WTC11 (cell line): ENCODE measurements around the gene SPTB. TPM values are rescaled to one million over a fixed set of nuclear protein-coding genes. Genes with fewer than 3 reads are reported as not detected.

ENCODE experiments used
- ATAC-seq: fragments of 200-7000 bp; cut with Tn5 transposase; 2 replicates; pipeline ENCODE4 v1.10.0; 2021; ENCODE audit warnings: mild to moderate bottlenecking, moderate library complexity
- CTCF ChIA-PET: fragments of 300-600 bp; sonication (Branson Sonifier 250); formaldehyde crosslinking; loops from one replicate; lab custom pipeline; 2021; ENCODE audit warnings: antibody characterized with exemption; lab: Charles Lee
- POLR2A ChIA-PET: fragments of 350-600 bp; sonication (Branson Sonifier 250); formaldehyde crosslinking; loops from one replicate; lab custom pipeline; 2021; ENCODE audit warnings: antibody characterized with exemption; lab: Charles Lee
- DNase-seq: peaks from one replicate; pipeline ENCODE4 v3.0.0; 2021; ENCODE audit warnings: low spot score
- H3K27ac Mint-ChIP-seq: 2 replicates; pipeline ENCODE4 v1.8.0; 2021; ENCODE audit warnings: mixed read lengths
- H3K27me3 Mint-ChIP-seq: 2 replicates; pipeline ENCODE4 v1.8.0; 2021; ENCODE audit warnings: low read depth, mild to moderate bottlenecking, moderate library complexity, mixed read lengths
- H3K36me3 Mint-ChIP-seq: 2 replicates; pipeline ENCODE4 v1.8.0; 2021; ENCODE audit warnings: mixed read lengths
- H3K4me1 Mint-ChIP-seq: 2 replicates; pipeline ENCODE4 v1.8.0; 2022; ENCODE audit warnings: mixed read lengths
- H3K4me3 Mint-ChIP-seq: 2 replicates; pipeline ENCODE4 v1.8.0; 2021; ENCODE audit warnings: mild to moderate bottlenecking, moderate library complexity, mixed read lengths
- H3K9me3 Mint-ChIP-seq: 2 replicates; pipeline ENCODE4 v1.8.0; 2021; ENCODE audit warnings: mixed read lengths
- CBFB ChIP-seq: sonication (generic); formaldehyde crosslinking; IDR thresholded peaks from 2 replicates; pipeline ENCODE4 v1.8.1; 2022; ENCODE audit warnings: mild to moderate bottlenecking, low read depth, missing genetic modification reagents
- CREM ChIP-seq: sonication (generic); formaldehyde crosslinking; IDR thresholded peaks from 2 replicates; pipeline ENCODE4 v1.8.1; 2022; ENCODE audit warnings: mild to moderate bottlenecking, missing genetic modification reagents, moderate library complexity
- ETV6 ChIP-seq: sonication (generic); formaldehyde crosslinking; IDR thresholded peaks from 2 replicates; pipeline ENCODE4 v1.8.1; 2022; ENCODE audit warnings: mild to moderate bottlenecking, missing genetic modification reagents
- FOXJ3 ChIP-seq: sonication (generic); formaldehyde crosslinking; IDR thresholded peaks from 2 replicates; pipeline ENCODE4 v1.9.0; 2021; ENCODE audit warnings: missing genetic modification reagents, mild to moderate bottlenecking, borderline replicate concordance
- GTF2I ChIP-seq: fragments of 250-450 bp; sonication (Bioruptor Pico); conservative IDR thresholded peaks from 2 replicates; pipeline ENCODE4 v1.4.0; 2021; ENCODE audit warnings: mild to moderate bottlenecking
- HMGA2 ChIP-seq: fragments of 250-450 bp; sonication (Bioruptor Pico); IDR thresholded peaks from 2 replicates; pipeline ENCODE4 v1.4.0; 2021; ENCODE audit warnings: mild to moderate bottlenecking, moderate library complexity
- NFE2L1 ChIP-seq: sonication (generic); formaldehyde crosslinking; IDR thresholded peaks from 2 replicates; pipeline ENCODE4 v1.8.1; 2023; ENCODE audit warnings: missing genetic modification reagents
- NR3C1 ChIP-seq: sonication (generic); formaldehyde crosslinking; conservative IDR thresholded peaks from 2 replicates; pipeline ENCODE4 v1.8.1; 2023; ENCODE audit warnings: low read depth, mild to moderate bottlenecking, missing genetic modification reagents
- PRRX2 ChIP-seq: fragments of 250-450 bp; sonication (Bioruptor Pico); IDR thresholded peaks from 2 replicates; pipeline ENCODE4 v1.8.0; 2021; ENCODE audit warnings: mild to moderate bottlenecking
- RELA ChIP-seq: sonication (generic); formaldehyde crosslinking; IDR thresholded peaks from 2 replicates; pipeline ENCODE4 v1.8.1; 2022; ENCODE audit warnings: missing genetic modification reagents, mild to moderate bottlenecking, borderline replicate concordance
- TEAD1 ChIP-seq: sonication (generic); formaldehyde crosslinking; IDR thresholded peaks from 2 replicates; pipeline ENCODE4 v1.8.0; 2022; ENCODE audit warnings: mild to moderate bottlenecking, missing genetic modification reagents
- ZNF121 ChIP-seq: sonication (generic); formaldehyde crosslinking; IDR thresholded peaks from 2 replicates; pipeline ENCODE4 v1.8.0; 2023; ENCODE audit warnings: missing genetic modification reagents
- total RNA-seq: library from RNA; stranded (reverse); gene quantifications from 3 replicates; pipeline ENCODE4 v1.2.3, GENCODE V29; 2021
- TF ChIP-seq, protein P1 (sequence below): sonication (generic); formaldehyde crosslinking; IDR thresholded peaks from 2 replicates; pipeline ENCODE4 v1.8.1; 2022; ENCODE audit warnings: low read depth, mild to moderate bottlenecking, moderate library complexity, missing genetic modification reagents, borderline replicate concordance
- TF ChIP-seq, protein P2 (sequence below): sonication (generic); formaldehyde crosslinking; IDR thresholded peaks from 2 replicates; pipeline ENCODE4 v1.8.1; 2023; ENCODE audit warnings: mild to moderate bottlenecking, missing genetic modification reagents
- TF ChIP-seq, protein P3 (sequence below): sonication (generic); formaldehyde crosslinking; IDR thresholded peaks from 2 replicates; pipeline ENCODE4 v1.8.0; 2022; ENCODE audit warnings: mild to moderate bottlenecking, missing genetic modification reagents
- TF ChIP-seq, protein P4 (sequence below): fragments of 250-450 bp; sonication (Bioruptor Pico); conservative IDR thresholded peaks from 2 replicates; pipeline ENCODE4 v1.9.0; 2021; ENCODE audit warnings: mild to moderate bottlenecking
- TF ChIP-seq, protein P5 (sequence below): sonication (generic); formaldehyde crosslinking; conservative IDR thresholded peaks from 2 replicates; pipeline ENCODE4 v1.8.1; 2022; ENCODE audit warnings: mild to moderate bottlenecking, missing genetic modification reagents

The SPTB gene
- total RNA-seq, 1 experiment from 2014 or later: 3.2 TPM

DNA sequence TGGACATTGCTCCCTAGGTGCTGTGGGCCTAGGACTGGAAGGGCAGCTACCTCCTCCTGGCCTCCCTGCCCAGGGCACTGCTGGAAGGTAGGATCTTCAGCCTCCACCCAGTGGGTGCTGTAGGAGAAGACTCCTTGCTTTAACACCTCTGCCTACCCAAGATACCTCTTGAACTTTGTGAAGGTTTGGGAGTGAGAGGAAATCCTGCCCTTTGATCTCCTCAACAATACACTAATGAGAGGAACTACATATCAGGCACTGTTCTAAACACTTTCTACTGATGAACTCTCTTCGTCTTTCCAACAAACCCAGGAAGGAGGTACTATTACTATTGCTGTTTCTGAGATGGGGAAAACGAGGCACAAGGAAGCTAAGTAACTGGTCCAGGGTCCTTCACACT is 108.5 kb downstream of the SPTB start:
- no peak overlapping the region for H3K27ac Mint-ChIP-seq
- POLR2A ChIA-PET: no interaction called here

DNA sequence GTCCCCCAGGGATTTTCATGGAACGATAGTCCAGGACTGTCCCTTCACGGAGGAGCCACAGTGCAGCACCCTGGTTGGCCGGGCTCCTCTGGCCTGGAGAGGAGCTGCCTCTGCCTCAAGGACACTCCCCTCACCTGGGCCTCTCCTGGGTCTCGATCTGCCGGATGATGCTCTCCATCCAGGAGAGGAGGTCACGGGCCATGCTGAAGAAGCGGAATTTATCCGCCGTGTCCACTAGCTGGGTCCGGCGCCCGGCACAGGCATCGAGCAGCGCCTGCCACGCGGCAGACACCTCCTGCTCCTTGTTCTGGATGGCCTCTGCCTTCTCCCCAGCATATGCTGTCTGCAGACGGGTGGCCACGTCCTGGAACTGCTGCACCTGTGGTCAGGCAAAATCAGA is 109.0 kb downstream of the SPTB start:
- CTCF ChIA-PET: interaction anchor here (11.4 kb wide), 1 partner anchor 31 kb away, joined by 75 read pairs; no protein-coding TSS in a partner anchor
- H3K27ac Mint-ChIP-seq: no peak overlapping the region
- peaks cover 27% of the 10 kb centered on the region for H3K9me3 Mint-ChIP-seq
- H3K4me1 Mint-ChIP-seq: peaks cover 18% of the 10 kb centered on the region
- POLR2A ChIA-PET: no interaction called here
- no peak for DNase-seq
- peaks cover 3% of the 10 kb centered on the region; the same call in 1 of the 2 replicates for H3K27me3 Mint-ChIP-seq
- H3K4me3 Mint-ChIP-seq: no peak overlapping the region
- peaks cover 32% of the 10 kb centered on the region for H3K36me3 Mint-ChIP-seq
- no peak for TF ChIP-seq ZNF121 (CRISPR knock-in tag)
- TF ChIP-seq, all 79 proteins: peak for 0
- no peak for ATAC-seq

More for the DNA sequence above, 108.5 kb downstream of the SPTB start:
- Mint-ChIP-seq H3K9me3 (peaks cover 27% of the 10 kb centered on the region), H3K36me3 (peaks cover 33% of the 10 kb centered on the region), H3K27me3 (peaks cover 3% of the 10 kb centered on the region; the same call in 1 of the 2 replicates), H3K4me3 (no peak overlapping the region), H3K4me1 (peaks cover 14% of the 10 kb centered on the region)
- CTCF ChIA-PET: interaction anchor here (11.4 kb wide), 1 partner anchor 31 kb away, joined by 75 read pairs; no protein-coding TSS in a partner anchor
- no peak for TF ChIP-seq ETV6 (CRISPR knock-in tag)
- TF ChIP-seq PRRX2 (CRISPR knock-in tag): no peak
- TF ChIP-seq CBFB (CRISPR knock-in tag): no peak
- TF ChIP-seq CREM (CRISPR knock-in tag): no peak
- TF ChIP-seq, protein P1, sequence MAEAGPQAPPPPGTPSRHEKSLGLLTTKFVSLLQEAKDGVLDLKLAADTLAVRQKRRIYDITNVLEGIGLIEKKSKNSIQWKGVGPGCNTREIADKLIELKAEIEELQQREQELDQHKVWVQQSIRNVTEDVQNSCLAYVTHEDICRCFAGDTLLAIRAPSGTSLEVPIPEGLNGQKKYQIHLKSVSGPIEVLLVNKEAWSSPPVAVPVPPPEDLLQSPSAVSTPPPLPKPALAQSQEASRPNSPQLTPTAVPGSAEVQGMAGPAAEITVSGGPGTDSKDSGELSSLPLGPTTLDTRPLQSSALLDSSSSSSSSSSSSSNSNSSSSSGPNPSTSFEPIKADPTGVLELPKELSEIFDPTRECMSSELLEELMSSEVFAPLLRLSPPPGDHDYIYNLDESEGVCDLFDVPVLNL: no peak
- no peak for TF ChIP-seq RELA (CRISPR knock-in tag)
- TF ChIP-seq FOXJ3: no peak
- TF ChIP-seq, protein P2, sequence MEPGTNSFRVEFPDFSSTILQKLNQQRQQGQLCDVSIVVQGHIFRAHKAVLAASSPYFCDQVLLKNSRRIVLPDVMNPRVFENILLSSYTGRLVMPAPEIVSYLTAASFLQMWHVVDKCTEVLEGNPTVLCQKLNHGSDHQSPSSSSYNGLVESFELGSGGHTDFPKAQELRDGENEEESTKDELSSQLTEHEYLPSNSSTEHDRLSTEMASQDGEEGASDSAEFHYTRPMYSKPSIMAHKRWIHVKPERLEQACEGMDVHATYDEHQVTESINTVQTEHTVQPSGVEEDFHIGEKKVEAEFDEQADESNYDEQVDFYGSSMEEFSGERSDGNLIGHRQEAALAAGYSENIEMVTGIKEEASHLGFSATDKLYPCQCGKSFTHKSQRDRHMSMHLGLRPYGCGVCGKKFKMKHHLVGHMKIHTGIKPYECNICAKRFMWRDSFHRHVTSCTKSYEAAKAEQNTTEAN (CRISPR knock-in tag): no peak
- TF ChIP-seq TEAD1 (CRISPR knock-in tag): no peak
- no peak for ATAC-seq
- no peak for DNase-seq

DNA sequence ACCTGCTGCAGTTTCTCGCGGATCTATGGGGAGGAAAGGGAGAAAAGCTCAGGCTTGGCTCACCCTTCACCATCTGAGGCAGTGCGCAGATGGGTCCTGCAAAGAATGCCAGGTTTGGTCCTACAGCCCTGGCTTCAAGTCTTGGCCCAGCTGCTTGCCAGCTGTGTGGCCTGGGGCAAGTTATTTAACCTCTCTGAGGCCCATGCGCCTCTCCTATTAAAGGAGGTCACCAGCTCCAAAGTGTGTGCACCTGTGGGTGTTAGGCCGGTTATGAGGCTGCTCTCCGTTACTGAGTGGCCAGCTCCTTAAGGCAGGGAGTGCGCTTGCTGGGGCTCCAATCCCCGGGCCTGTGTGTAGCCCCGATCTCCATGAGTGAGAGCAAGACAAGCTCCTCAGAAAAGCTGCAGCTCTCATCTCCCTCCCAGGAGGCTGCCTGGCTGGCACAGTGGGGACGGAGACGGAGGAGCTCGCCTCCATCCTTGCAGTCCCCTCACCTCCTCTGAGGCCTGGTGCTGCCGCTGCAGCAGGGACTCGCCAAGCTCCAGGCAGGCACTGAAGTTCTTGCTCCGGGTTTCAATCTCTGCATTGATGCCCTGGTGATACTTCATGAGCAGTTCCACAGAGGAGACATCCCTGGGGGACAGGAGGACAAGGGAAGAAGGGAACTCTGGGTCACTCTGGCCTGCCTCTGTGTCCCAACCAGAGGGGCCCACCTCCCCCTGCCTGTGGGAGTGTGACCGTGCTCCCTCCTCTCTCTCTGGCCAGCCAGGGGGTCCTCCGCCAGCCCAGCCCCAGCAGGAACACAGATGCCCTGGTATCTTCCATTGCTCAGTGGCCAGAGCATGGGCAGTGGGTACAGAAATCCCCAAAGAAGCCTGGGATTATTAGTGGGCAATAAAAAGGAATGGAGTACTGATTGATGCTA is 110.3 kb downstream of the SPTB start:
- H3K27me3 Mint-ChIP-seq: peaks cover 6% of the 10 kb centered on the region; the same call in 1 of the 2 replicates
- peaks cover 15% of the 10 kb centered on the region for H3K9me3 Mint-ChIP-seq
- H3K27ac Mint-ChIP-seq: no peak overlapping the region
- peaks cover 22% of the 10 kb centered on the region for H3K4me1 Mint-ChIP-seq
- H3K36me3 Mint-ChIP-seq: peaks cover 20% of the 10 kb centered on the region
- TF ChIP-seq, protein P3, sequence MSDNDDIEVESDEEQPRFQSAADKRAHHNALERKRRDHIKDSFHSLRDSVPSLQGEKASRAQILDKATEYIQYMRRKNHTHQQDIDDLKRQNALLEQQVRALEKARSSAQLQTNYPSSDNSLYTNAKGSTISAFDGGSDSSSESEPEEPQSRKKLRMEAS (CRISPR knock-in tag): no peak
- TF ChIP-seq HMGA2 (CRISPR knock-in tag): no peak
- TF ChIP-seq, protein P4, sequence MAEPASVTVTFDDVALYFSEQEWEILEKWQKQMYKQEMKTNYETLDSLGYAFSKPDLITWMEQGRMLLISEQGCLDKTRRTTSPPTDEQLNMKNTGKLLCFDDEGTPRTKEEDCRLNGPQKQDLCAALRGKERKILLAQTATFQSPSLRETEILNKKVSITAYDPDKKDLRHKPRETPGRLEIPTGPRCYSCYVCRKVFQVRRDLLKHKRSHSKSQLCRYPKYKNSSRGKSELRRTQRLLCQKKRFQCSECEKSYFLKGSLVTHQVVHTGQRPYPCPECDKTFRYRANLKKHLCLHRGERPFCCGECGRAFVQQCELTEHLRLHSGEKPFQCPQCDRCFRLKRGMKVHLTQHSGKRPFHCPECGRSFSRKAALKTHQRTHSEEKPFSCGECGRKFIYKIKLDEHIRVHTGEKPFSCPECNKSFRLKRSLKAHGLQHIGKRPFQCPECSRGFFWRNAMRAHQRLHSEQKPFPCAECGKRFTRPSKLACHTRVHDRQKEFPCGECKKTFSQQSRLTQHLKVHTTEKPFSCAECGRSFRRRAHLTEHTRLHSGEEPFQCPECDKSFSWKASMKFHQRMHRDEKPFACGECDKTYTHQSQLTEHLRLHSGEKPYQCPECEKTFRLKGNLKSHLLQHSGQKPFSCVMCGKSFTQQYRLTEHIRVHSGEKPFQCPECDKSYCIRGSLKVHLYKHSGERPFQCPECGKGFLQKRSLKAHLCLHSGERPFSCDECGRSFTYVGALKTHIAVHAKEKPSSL: no peak
- no peak for TF ChIP-seq GTF2I
- no peak for TF ChIP-seq NR3C1
- TF ChIP-seq, protein P5, sequence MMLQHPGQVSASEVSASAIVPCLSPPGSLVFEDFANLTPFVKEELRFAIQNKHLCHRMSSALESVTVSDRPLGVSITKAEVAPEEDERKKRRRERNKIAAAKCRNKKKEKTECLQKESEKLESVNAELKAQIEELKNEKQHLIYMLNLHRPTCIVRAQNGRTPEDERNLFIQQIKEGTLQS (CRISPR knock-in tag): no peak
- no peak for TF ChIP-seq ETV6 (CRISPR knock-in tag)
- TF ChIP-seq NFE2L1 (CRISPR knock-in tag): no peak
- no peak for ATAC-seq
- POLR2A ChIA-PET: interaction anchor here (0.6 kb wide), 1 partner anchor 265 kb away, joined by 3 read pairs; the partner anchor contains the start of gene ZBTB1
- no peak for DNase-seq
- CTCF ChIA-PET: interaction anchor here (0.6 to 11.4 kb wide), 6 partner anchors 33 to 133 kb away, joined by 3 to 75 read pairs (median 5); no protein-coding TSS in a partner anchor
- H3K4me3 Mint-ChIP-seq: no peak overlapping the region
